Astrocyte of the cerebellum (primary cell): Measurements from ENCODE around the gene THAP7.
A peak's percentile ranks its signal among the peaks of the same experiment; 100 is the strongest.

Source experiments
- DNase-seq: peaks from one replicate; pipeline ENCODE4 v3.0.0-alpha.2; 2011; ENCODE audit warnings: low read depth
- H3K4me3 ChIP-seq: 2 replicates; pipeline ENCODE4 v1.5.1; 2011; ENCODE audit warnings: mild to moderate bottlenecking, low read depth, low read length, moderate library complexity
- CTCF ChIP-seq: IDR thresholded peaks from 2 replicates; pipeline ENCODE4 v1.5.1; 2012; ENCODE audit warnings: low read length, low read depth, moderate library complexity, mild to moderate bottlenecking; ENCODE audit errors: missing control alignments
- in situ Hi-C: cut with HindIII; loops from 2 replicates; pipeline ENCODE4 v1.10.0; 2017; ENCODE audit warnings: low sequenced_read_pairs

The THAP7 gene

GRCh38 chr22:21016644-21017420 lies 14.9 kb upstream of the THAP7 start:
- in situ Hi-C loops = no loop called here
- DNase-seq = no peak
- no peak for TF ChIP-seq CTCF
- no peak overlapping the region for H3K4me3 ChIP-seq

GRCh38 chr22:21015466-21016006 lies 13.6 kb upstream of the THAP7 start:
- in situ Hi-C loops = no loop called here
- no peak overlapping the region for H3K4me3 ChIP-seq
- no peak for DNase-seq
- TF ChIP-seq CTCF = no peak

GRCh38 chr22:21014726-21015465 lies 13.0 kb upstream of the THAP7 start, which contains the start of gene P2RX6:
Gene P2RX6 (plus strand): TSS chr22:21015165. CDS start chr22:21015175, 10 bp downstream.
- peak within 1 kb of the TSS; percentile 53 for H3K4me3 ChIP-seq
- in situ Hi-C loops = no loop called here
- no peak for DNase-seq
- TF ChIP-seq CTCF = no peak

GRCh38 chr22:21014202-21014725 lies 12.3 kb upstream of the THAP7 start:
- peak overlapping the region; percentile 53 for H3K4me3 ChIP-seq
- in situ Hi-C loops = no loop called here
- peak; percentile 74 for DNase-seq
- TF ChIP-seq CTCF = no peak

- DNase-seq = no peak
- H3K4me3 ChIP-seq = peak overlapping the region; percentile 53
- no peak for TF ChIP-seq CTCF
- in situ Hi-C loops = no loop called here
Measured at GRCh38 chr22:21013657-21014201, 11.8 kb upstream of the THAP7 start.

GRCh38 chr22:21012446-21013407 lies 10.8 kb upstream of the THAP7 start:
- H3K4me3 ChIP-seq = no peak overlapping the region
- DNase-seq = no peak
- in situ Hi-C loops = no loop called here
- TF ChIP-seq CTCF = no peak
